NCI-H2081 treated with DMSO at 0.1 percent for 48 hours (cell line): ENCODE measurements around the gene SULT1C4.

ENCODE experiments used
- DNase-seq: peaks from one replicate; lab custom pipeline; 2025; lab: John Stamatoyannopoulos, UW

The SULT1C4 gene

GRCh38 chr2:108370080-108370479 is 7.7 kb upstream of the SULT1C4 start:
- DNase-seq: no peak

- no peak for DNase-seq
Observed at GRCh38 chr2:108376774-108377173, 980 bp upstream of the SULT1C4 start.

GRCh38 chr2:108377401-108377800 is 353 bp upstream of the SULT1C4 start:
- DNase-seq: no peak

GRCh38 chr2:108378851-108379250 is 1.1 kb downstream of the SULT1C4 start:
- DNase-seq: no peak

- no peak for DNase-seq
Observed at GRCh38 chr2:108382196-108382595, 4.4 kb downstream of the SULT1C4 start.

- DNase-seq: no peak
Observed at GRCh38 chr2:108383146-108383830, 5.5 kb downstream of the SULT1C4 start.

- no peak for DNase-seq
Observed at GRCh38 chr2:108384662-108385393, 7.1 kb downstream of the SULT1C4 start.

GRCh38 chr2:108385411-108386071 is 7.8 kb downstream of the SULT1C4 start:
- DNase-seq: no peak

GRCh38 chr2:108388045-108388444 is 10.3 kb downstream of the SULT1C4 start:
- no peak for DNase-seq

- DNase-seq: no peak
Observed at GRCh38 chr2:108390340-108390739, 12.6 kb downstream of the SULT1C4 start.

- DNase-seq: no peak
Observed at GRCh38 chr2:108392029-108392428, 14.3 kb downstream of the SULT1C4 start.

- DNase-seq: no peak
Observed at GRCh38 chr2:108393197-108393596, 15.4 kb downstream of the SULT1C4 start.

GRCh38 chr2:108395155-108395554 is 17.4 kb downstream of the SULT1C4 start:
- DNase-seq: no peak

- DNase-seq: no peak
Observed at GRCh38 chr2:108396845-108397244, 19.1 kb downstream of the SULT1C4 start.

- no peak for DNase-seq
Observed at GRCh38 chr2:108399479-108399878, 21.7 kb downstream of the SULT1C4 start.

GRCh38 chr2:108401800-108402199 is 24.0 kb downstream of the SULT1C4 start:
- no peak for DNase-seq

GRCh38 chr2:108403494-108403893 is 25.7 kb downstream of the SULT1C4 start:
- DNase-seq: no peak

GRCh38 chr2:108404784-108405397 is 27.1 kb downstream of the SULT1C4 start:
- DNase-seq: no peak

- no peak for DNase-seq
Observed at GRCh38 chr2:108407864-108408729, 30.3 kb downstream of the SULT1C4 start.

GRCh38 chr2:108409768-108410167 is 32.0 kb downstream of the SULT1C4 start:
- DNase-seq: no peak

- no peak for DNase-seq
Observed at GRCh38 chr2:108412995-108413710, 35.4 kb downstream of the SULT1C4 start.
